HepG2 (cell line): ENCODE data around the gene SPAG4. TPM values are rescaled to one million over a fixed set of nuclear protein-coding genes. Genes with fewer than 3 reads are reported as not detected.

ENCODE experiments used
- DR1 ChIP-seq: sonication (generic); formaldehyde crosslinking; IDR thresholded peaks from 2 replicates; pipeline ENCODE4 v1.8.0; 2021; ENCODE audit warnings: mild to moderate bottlenecking, missing genetic modification reagents, inconsistent platforms
- KLF11 ChIP-seq: IDR thresholded peaks from 2 replicates; pipeline ENCODE4 v1.6.1; 2016; ENCODE audit warnings: missing compliant biosample characterization
- MAFG ChIP-seq: sonication (generic); formaldehyde crosslinking; IDR thresholded peaks from 2 replicates; pipeline ENCODE4 v1.5.1; 2020; ENCODE audit warnings: mild to moderate bottlenecking, missing genetic modification reagents
- MZF1 ChIP-seq: sonication (generic); formaldehyde crosslinking; IDR thresholded peaks from 2 replicates; pipeline ENCODE4 v1.8.1; 2023; ENCODE audit warnings: mild to moderate bottlenecking, missing genetic modification reagents, borderline replicate concordance
- NFE2 ChIP-seq: sonication (generic); formaldehyde crosslinking; IDR thresholded peaks from 2 replicates; pipeline ENCODE4 v1.4.0; 2020; ENCODE audit warnings: missing genetic modification reagents
- NR2F1 ChIP-seq, 2 experiments: fragments of 450-650 bp in 1 of 2; formaldehyde crosslinking in 1 of 2; IDR thresholded peaks; 2 replicates each; pipeline versions ENCODE4 v1.5.0 to v1.6.1; 2016 to 2020; ENCODE audit warnings: mild to moderate bottlenecking in 1 of 2, missing compliant biosample characterization in 1 of 2, missing genetic modification reagents in 1 of 2, moderate library complexity in 1 of 2
- PHF21A ChIP-seq: sonication (generic); formaldehyde crosslinking; IDR thresholded peaks from 2 replicates; pipeline ENCODE4 v1.5.0; 2020; ENCODE audit warnings: mild to moderate bottlenecking, missing genetic modification reagents
- ZNF207 ChIP-seq: fragments of 450-650 bp; IDR thresholded peaks from 2 replicates; pipeline ENCODE4 v1.6.1; 2016; ENCODE audit warnings: antibody characterized with exemption, borderline replicate concordance
- ZNF230 ChIP-seq: sonication (generic); formaldehyde crosslinking; IDR thresholded peaks from 2 replicates; pipeline ENCODE4 v1.4.0; 2020; ENCODE audit warnings: mild to moderate bottlenecking, missing genetic modification reagents
- ZNF33A ChIP-seq: sonication (generic); formaldehyde crosslinking; IDR thresholded peaks from 2 replicates; pipeline ENCODE4 v1.5.1; 2020; ENCODE audit warnings: missing genetic modification reagents, mild to moderate bottlenecking, moderate library complexity, borderline replicate concordance
- ZNF713 ChIP-seq: sonication (generic); formaldehyde crosslinking; IDR thresholded peaks from 2 replicates; pipeline ENCODE4 v1.4.0; 2020; ENCODE audit warnings: mild to moderate bottlenecking, missing genetic modification reagents
- ZNF83 ChIP-seq: sonication (generic); formaldehyde crosslinking; IDR thresholded peaks from 2 replicates; pipeline ENCODE4 v1.4.0; 2020; ENCODE audit warnings: missing genetic modification reagents, mild to moderate bottlenecking, borderline replicate concordance
- ZNF879 ChIP-seq: sonication (generic); formaldehyde crosslinking; IDR thresholded peaks from 2 replicates; pipeline ENCODE4 v1.8.1; 2023; ENCODE audit warnings: missing genetic modification reagents
- polyA plus RNA-seq, 8 experiments: library from polyadenylated mRNA; depleted of rRNA in 3 of 8; stranded (reverse) in 7 of 8; unstranded in 1 of 8; fragments of >200 nt; fragmentation: Illumina TruSeq in 4 of 8; extraction: Trizol in 4 of 8; gene quantifications; 2 replicates each; pipeline versions ENCODE4 v1.2.1 to v1.2.3, GENCODE V29; 2011 to 2016; ENCODE audit warnings: low read depth in 4 of 8, missing spikeins in 1 of 8, mixed read lengths in 1 of 8; ENCODE audit not compliant: insufficient read depth in 1 of 8
- total RNA-seq, 5 experiments: library from RNA; depleted of rRNA; stranded (reverse); fragments of >200 nt; fragmentation: Illumina TruSeq; extraction: Trizol; gene quantifications; 2 replicates each; pipeline ENCODE4 v1.2.3, GENCODE V29; 2016; ENCODE audit warnings: low read depth in 1 of 5
- TF ChIP-seq, protein P1 (sequence below): sonication (generic); formaldehyde crosslinking; IDR thresholded peaks from 2 replicates; pipeline ENCODE4 v1.9.0; 2022; ENCODE audit warnings: missing genetic modification reagents, mild to moderate bottlenecking, borderline replicate concordance
- TF ChIP-seq, protein P2 (sequence below): sonication (generic); formaldehyde crosslinking; IDR thresholded peaks from 2 replicates; pipeline ENCODE4 v1.4.0; 2020; ENCODE audit warnings: missing genetic modification reagents, mild to moderate bottlenecking, borderline replicate concordance
- TF ChIP-seq, protein P3 (sequence below): sonication (generic); formaldehyde crosslinking; IDR thresholded peaks from 2 replicates; pipeline ENCODE4 v1.4.0; 2020; ENCODE audit warnings: missing genetic modification reagents
- TF ChIP-seq, protein P4 (sequence below): sonication (generic); formaldehyde crosslinking; IDR thresholded peaks from 2 replicates; pipeline ENCODE4 v1.5.0; 2020; ENCODE audit warnings: mild to moderate bottlenecking, missing genetic modification reagents
- TF ChIP-seq, protein P5 (sequence below): sonication (generic); formaldehyde crosslinking; conservative IDR thresholded peaks from 2 replicates; pipeline ENCODE4 v1.8.1; 2023; ENCODE audit warnings: missing genetic modification reagents

The SPAG4 gene
- total and polyA plus RNA-seq, 2 of the 13 experiments (the other 11 are each of a cell fraction or from before 2014, with no cell fraction given): 5.8 to 137 TPM

DNA sequence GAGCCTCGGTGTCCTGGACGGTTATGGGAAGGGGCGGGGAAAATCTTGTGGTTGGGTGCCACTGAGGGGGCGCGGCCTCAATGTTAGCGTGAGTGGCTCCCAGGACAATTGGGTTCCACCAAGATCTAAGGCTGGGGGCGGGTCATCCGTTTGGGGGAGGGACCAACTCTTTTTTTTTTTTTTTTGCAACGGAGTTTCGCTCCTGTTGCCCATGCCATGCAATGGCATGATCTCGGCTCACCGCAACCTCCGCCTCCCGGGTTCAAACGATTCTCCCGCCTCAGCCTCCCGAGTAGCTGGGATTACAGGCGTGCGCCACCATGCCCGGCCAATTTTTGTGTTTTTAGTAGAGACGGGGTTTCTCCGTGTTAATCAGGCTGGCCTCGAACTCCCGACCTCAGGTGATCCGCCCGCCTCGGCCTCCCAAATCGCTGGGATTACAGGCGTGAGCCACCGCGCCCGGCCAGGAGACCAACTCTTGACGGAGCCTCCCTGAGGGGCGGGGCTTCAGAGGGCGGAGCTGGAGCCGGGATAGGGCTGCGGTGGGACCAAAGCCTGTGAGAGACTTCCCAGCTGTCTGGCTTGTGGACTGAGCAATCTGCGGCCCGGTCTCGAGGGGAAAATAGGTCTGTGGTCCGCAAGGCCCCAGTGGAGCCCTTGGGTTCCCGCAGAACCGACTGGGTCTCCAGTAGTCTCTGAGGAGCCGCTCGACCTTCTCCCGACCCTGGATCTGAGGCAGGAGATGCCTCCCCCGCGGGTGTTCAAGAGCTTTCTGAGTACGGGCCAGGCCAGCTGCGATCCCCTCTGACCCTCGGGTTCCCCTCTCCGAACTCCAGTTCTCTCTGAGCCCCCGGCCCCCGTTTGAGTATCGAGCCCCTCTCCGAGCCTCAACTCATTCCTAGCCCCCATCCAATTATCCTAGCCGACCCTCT, 1.1 kb downstream of the SPAG4 start (continued):
- TF ChIP-seq, protein P1, sequence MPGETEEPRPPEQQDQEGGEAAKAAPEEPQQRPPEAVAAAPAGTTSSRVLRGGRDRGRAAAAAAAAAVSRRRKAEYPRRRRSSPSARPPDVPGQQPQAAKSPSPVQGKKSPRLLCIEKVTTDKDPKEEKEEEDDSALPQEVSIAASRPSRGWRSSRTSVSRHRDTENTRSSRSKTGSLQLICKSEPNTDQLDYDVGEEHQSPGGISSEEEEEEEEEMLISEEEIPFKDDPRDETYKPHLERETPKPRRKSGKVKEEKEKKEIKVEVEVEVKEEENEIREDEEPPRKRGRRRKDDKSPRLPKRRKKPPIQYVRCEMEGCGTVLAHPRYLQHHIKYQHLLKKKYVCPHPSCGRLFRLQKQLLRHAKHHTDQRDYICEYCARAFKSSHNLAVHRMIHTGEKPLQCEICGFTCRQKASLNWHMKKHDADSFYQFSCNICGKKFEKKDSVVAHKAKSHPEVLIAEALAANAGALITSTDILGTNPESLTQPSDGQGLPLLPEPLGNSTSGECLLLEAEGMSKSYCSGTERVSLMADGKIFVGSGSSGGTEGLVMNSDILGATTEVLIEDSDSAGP (CRISPR knock-in tag): no peak; the same call in 1 of the 2 replicates
- TF ChIP-seq MAFG (CRISPR knock-in tag): no peak
- TF ChIP-seq DR1: no peak; the same call in 1 of the 2 replicates
- TF ChIP-seq, protein P2, sequence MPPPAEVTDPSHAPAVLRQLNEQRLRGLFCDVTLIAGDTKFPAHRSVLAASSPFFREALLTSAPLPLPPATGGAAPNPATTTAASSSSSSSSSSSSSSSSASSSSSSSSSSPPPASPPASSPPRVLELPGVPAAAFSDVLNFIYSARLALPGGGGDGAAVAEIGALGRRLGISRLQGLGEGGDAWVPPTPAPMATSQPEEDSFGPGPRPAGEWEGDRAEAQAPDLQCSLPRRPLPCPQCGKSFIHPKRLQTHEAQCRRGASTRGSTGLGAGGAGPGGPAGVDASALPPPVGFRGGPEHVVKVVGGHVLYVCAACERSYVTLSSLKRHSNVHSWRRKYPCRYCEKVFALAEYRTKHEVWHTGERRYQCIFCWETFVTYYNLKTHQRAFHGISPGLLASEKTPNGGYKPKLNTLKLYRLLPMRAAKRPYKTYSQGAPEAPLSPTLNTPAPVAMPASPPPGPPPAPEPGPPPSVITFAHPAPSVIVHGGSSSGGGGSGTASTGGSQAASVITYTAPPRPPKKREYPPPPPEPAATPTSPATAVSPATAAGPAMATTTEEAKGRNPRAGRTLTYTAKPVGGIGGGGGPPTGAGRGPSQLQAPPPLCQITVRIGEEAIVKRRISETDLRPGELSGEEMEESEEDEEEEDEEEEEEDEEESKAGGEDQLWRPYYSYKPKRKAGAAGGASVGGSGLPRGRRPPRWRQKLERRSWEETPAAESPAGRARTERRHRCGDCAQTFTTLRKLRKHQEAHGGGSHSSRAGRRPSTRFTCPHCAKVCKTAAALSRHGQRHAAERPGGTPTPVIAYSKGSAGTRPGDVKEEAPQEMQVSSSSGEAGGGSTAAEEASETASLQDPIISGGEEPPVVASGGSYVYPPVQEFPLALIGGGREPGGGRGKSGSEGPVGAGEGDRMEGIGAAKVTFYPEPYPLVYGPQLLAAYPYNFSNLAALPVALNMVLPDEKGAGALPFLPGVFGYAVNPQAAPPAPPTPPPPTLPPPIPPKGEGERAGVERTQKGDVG: no peak; the same call in 1 of the 2 replicates
- TF ChIP-seq NFE2 (CRISPR knock-in tag): no peak
- TF ChIP-seq MZF1: no peak
- no peak; the same call in 1 of the 2 replicates for TF ChIP-seq ZNF713 (CRISPR knock-in tag)
- TF ChIP-seq, protein P3, sequence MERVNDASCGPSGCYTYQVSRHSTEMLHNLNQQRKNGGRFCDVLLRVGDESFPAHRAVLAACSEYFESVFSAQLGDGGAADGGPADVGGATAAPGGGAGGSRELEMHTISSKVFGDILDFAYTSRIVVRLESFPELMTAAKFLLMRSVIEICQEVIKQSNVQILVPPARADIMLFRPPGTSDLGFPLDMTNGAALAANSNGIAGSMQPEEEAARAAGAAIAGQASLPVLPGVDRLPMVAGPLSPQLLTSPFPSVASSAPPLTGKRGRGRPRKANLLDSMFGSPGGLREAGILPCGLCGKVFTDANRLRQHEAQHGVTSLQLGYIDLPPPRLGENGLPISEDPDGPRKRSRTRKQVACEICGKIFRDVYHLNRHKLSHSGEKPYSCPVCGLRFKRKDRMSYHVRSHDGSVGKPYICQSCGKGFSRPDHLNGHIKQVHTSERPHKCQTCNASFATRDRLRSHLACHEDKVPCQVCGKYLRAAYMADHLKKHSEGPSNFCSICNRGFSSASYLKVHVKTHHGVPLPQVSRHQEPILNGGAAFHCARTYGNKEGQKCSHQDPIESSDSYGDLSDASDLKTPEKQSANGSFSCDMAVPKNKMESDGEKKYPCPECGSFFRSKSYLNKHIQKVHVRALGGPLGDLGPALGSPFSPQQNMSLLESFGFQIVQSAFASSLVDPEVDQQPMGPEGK: no peak; the same call in 1 of the 2 replicates
- TF ChIP-seq ZNF207: no peak
- TF ChIP-seq ZNF230 (CRISPR knock-in tag): 0 out of 2 replicates have a peak, but pooled peaks have one; percentile 57
- peak; percentile 58; the same call in 1 of the 2 replicates for TF ChIP-seq PHF21A (CRISPR knock-in tag)
- TF ChIP-seq, protein P4, sequence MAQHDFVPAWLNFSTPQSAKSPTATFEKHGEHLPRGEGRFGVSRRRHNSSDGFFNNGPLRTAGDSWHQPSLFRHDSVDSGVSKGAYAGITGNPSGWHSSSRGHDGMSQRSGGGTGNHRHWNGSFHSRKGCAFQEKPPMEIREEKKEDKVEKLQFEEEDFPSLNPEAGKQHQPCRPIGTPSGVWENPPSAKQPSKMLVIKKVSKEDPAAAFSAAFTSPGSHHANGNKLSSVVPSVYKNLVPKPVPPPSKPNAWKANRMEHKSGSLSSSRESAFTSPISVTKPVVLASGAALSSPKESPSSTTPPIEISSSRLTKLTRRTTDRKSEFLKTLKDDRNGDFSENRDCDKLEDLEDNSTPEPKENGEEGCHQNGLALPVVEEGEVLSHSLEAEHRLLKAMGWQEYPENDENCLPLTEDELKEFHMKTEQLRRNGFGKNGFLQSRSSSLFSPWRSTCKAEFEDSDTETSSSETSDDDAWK: no peak
- peak; percentile 64; the same call in 1 of the 2 replicates for TF ChIP-seq ZNF33A (CRISPR knock-in tag)
- TF ChIP-seq KLF11: 0 out of 2 replicates have a peak, but pooled peaks have one; percentile 31
- TF ChIP-seq ZNF83 (CRISPR knock-in tag): no peak
- TF ChIP-seq, protein P5, sequence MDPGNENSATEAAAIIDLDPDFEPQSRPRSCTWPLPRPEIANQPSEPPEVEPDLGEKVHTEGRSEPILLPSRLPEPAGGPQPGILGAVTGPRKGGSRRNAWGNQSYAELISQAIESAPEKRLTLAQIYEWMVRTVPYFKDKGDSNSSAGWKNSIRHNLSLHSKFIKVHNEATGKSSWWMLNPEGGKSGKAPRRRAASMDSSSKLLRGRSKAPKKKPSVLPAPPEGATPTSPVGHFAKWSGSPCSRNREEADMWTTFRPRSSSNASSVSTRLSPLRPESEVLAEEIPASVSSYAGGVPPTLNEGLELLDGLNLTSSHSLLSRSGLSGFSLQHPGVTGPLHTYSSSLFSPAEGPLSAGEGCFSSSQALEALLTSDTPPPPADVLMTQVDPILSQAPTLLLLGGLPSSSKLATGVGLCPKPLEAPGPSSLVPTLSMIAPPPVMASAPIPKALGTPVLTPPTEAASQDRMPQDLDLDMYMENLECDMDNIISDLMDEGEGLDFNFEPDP: no peak
- TF ChIP-seq NR2F1 (CRISPR knock-in tag; IDR thresholded peaks at IDR 0.05): peak in 1 of 2 experiments; percentile 37; a peak in 1 of 4 replicates
- 0 out of 2 replicates have a peak, but pooled peaks have one; percentile 58 for TF ChIP-seq ZNF879 (CRISPR knock-in tag)
